ENCODE data around the gene CAPN14. TPM values are rescaled to one million over a fixed set of nuclear protein-coding genes. Genes with fewer than 3 reads are reported as not detected.

The CAPN14 gene
- total and polyA plus RNA-seq, 3 donors from 2014 or later = 0.36 to 1.1 (median 0.47) TPM

DNA sequence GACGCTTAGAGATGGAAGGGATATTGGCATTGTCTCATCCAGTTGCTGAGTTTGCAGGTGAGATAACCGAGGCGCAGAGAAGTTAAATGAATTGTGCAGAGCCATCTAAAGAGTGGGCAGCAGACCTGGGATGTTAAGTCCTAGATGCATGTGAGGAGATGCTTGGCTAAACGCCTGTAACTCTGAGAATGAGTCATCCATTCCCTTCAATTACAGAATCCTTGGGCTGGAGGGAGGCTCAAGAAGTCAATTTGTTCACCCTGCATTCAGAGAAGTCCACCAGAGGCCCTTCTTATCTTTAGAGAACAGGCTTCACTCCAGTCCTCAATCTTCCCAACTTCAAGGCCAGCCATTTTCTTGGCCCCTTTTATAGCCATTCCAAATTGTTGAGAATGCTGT, 18.2 kb upstream of the CAPN14 start:
- intact Hi-C loops (cut with DNase I; ENCODE audit: low total_unique reads) = no loop called here
- no peaks in the 10 kb centered on the region for H3K27me3 ChIP-seq
- DNase-seq = no peak
- H3K9me3 ChIP-seq = no peaks in the 10 kb centered on the region
- H3K36me3 ChIP-seq (ENCODE audit: low read depth, missing control alignments) = no peaks in the 10 kb centered on the region
- no peak overlapping the region for H3K27ac ChIP-seq
- TF ChIP-seq, protein P1, sequence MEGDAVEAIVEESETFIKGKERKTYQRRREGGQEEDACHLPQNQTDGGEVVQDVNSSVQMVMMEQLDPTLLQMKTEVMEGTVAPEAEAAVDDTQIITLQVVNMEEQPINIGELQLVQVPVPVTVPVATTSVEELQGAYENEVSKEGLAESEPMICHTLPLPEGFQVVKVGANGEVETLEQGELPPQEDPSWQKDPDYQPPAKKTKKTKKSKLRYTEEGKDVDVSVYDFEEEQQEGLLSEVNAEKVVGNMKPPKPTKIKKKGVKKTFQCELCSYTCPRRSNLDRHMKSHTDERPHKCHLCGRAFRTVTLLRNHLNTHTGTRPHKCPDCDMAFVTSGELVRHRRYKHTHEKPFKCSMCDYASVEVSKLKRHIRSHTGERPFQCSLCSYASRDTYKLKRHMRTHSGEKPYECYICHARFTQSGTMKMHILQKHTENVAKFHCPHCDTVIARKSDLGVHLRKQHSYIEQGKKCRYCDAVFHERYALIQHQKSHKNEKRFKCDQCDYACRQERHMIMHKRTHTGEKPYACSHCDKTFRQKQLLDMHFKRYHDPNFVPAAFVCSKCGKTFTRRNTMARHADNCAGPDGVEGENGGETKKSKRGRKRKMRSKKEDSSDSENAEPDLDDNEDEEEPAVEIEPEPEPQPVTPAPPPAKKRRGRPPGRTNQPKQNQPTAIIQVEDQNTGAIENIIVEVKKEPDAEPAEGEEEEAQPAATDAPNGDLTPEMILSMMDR (IDR thresholded peaks at IDR 0.05) = no peak
- TF ChIP-seq POLR2A (IDR thresholded peaks at IDR 0.05) = no peak
- 61 to 66% methylated on average over 4 of the region's 4 CpGs for WGBS, 2 donors
- no peak overlapping the region for H3K4me3 ChIP-seq
- peaks cover 3% of the 10 kb centered on the region for H3K4me1 ChIP-seq

DNA sequence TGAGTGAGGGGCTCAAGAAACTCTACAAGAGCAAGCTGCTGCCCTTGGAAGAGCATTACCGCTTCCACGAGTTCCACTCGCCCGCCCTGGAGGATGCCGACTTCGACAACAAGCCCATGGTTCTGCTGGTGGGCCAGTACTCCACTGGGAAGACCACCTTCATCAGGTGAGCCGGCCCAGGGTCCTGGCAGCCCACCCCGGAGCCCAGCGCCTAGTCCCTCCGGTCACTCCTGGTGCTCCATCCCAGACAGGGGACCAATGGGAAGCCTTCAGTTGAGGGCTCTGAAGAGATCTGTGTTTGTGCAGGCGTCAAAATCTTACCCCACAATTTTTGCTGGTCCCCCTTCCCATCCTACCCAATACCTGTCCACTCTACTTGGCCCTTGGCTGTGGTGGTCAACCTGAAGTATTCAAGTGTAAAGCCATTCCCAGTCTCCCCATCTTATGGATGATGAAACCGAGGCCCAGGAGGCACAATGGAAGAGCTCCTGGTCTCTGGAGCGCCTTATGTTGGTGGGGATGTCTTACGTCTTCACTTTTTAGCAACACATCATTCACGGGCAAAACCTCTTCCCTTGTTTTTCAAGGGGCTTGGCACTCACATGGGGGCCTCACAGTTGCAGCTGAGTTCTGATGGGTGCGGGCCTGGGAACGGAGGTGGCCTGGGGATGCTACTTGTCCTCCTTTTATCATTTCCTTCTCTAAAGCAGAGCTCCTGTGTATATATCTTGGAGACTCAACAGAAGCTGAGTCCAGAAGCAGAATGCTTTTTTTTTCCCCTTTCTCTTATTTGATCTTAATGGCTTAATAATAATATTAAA, 17.6 kb upstream of the CAPN14 start:
- H3K27me3 ChIP-seq = no peaks in the 10 kb centered on the region
- H3K4me3 ChIP-seq = peak overlapping the region; percentile 56 to 76
- H3K27ac ChIP-seq = peak overlapping the region in 1 of 2 donors; percentile 15
- DNase-seq = no peak
- H3K4me1 ChIP-seq = peaks cover 3% of the 10 kb centered on the region
- 50 to 54% methylated on average over 16 to 17 of the region's 17 CpGs for WGBS, 2 donors
- no peaks in the 10 kb centered on the region for H3K9me3 ChIP-seq
- no peaks in the 10 kb centered on the region for H3K36me3 ChIP-seq (ENCODE audit: low read depth, missing control alignments)
- intact Hi-C loops (cut with DNase I; ENCODE audit: low total_unique reads) = no loop called here
- TF ChIP-seq POLR2A (IDR thresholded peaks at IDR 0.05) = no peak
- TF ChIP-seq, protein P1 (IDR thresholded peaks at IDR 0.05) = no peak

DNA sequence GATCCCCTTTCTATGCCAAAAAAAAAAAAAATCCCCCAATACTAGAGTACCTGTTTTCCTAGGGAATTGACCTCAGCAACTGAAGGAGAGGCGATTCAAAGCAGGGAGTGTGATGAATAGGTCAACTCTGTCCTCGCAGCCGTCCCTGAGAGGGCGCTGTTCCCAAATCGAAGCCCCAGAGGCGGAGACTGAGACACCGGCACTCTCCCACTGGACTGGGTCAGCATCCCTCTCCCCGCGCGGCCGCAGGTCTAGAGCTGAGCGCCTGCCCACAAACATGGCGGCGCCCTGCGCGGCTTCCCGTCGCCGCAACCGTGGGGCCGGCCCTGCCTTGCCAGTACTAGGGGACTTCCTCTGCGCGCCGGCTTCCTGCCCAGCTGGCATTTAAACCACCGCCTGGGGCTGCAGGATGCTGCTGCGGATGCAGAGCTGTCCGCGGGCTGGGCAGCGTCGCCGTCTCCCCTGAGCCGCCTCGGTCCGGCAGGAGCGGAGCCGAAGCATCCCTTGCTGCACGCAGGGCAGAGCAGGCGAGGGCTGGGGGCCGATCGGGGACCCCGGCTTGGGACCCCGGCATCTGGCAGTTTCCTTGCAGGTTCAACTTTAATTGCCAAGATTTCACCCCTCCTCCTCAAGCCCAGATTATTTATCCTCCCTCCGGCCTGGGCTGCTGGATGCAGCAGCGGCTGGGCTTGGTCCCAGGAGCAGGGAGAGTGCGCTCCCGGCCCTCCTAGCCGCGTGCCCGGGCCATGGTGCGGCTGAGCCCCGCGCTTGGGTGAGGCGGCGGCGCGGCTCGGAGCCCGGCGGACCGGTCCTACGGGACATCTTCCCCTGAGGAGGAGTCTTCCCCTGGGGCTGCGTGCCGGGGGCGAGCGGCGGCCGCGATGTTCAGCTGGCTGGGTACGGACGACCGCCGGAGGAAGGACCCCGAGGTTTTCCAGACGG, 16.7 kb upstream of the CAPN14 start, which contains the start of gene EHD3:
Gene EHD3 (plus strand): TSS at position 412 of the 942 bp plus-strand sequence. CDS start 470 bp downstream, at position 882.
- intact Hi-C loops (cut with DNase I; ENCODE audit: low total_unique reads) = no loop called here
- H3K9me3 ChIP-seq = no peaks in the 10 kb centered on the region
- H3K36me3 ChIP-seq (ENCODE audit: low read depth, missing control alignments) = no peaks in the 10 kb centered on the region
- H3K27ac ChIP-seq = peak within 1 kb of the TSS in 1 of 2 donors; percentile 15
- TF ChIP-seq, protein P1 (IDR thresholded peaks at IDR 0.05) = peak; percentile 15 to 40 (median 30)
- no peak for TF ChIP-seq POLR2A (IDR thresholded peaks at IDR 0.05)
- H3K27me3 ChIP-seq = no peaks in the 10 kb centered on the region
- DNase-seq = peak; percentile 92
- H3K4me1 ChIP-seq = peaks cover 3% of the 10 kb centered on the region
- WGBS, 2 donors = 1 to 3% methylated on average over 31 to 66 of the region's 74 CpGs
- peak within 1 kb of the TSS; percentile 56 to 76 for H3K4me3 ChIP-seq

DNA sequence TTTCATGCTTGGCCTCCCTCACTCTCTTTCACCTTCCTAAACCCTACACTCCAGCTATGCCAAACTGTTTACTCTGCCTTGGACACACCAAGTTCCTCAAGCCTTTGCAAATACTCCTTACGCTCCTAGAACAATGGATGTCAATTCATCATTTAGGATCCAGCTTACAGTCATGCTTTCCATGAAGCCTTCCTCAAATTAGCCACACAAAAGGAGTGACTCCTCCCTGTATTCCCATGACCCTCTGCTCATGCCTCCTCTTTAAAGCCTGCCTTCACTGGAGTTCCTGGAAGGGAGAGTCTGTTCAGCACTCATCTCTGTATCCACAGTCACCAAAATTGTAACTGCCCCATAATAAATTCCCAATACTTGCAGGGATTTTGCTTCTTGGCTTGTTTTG, 15.9 kb upstream of the CAPN14 start:
- DNase-seq = no peak
- Histone ChIP-seq H3K9me3 (no peaks in the 10 kb centered on the region), H3K4me1 (peaks cover 3% of the 10 kb centered on the region), H3K27me3 (no peaks in the 10 kb centered on the region), H3K4me3 (peak overlapping the region in 1 of 2 donors; percentile 56), H3K27ac (no peak overlapping the region), H3K36me3 (ENCODE audit: low read depth, missing control alignments) (no peaks in the 10 kb centered on the region)
- WGBS, 2 donors = 80 to 89% methylated on average over 1 of the region's 1 CpG
- no peak for TF ChIP-seq POLR2A (IDR thresholded peaks at IDR 0.05)
- TF ChIP-seq, protein P1 (IDR thresholded peaks at IDR 0.05) = no peak
- intact Hi-C loops (cut with DNase I; ENCODE audit: low total_unique reads) = no loop called here

Data from testis (tissue), 3 donors.